ENCODE results near the gene WRAP73. TPM values are rescaled to one million over a fixed set of nuclear protein-coding genes. Genes with fewer than 3 reads are reported as not detected.

WRAP73 gene
- polyA plus RNA-seq, 12 donors = 3.3 to 14.6 (median 11.7) TPM; not detected in 1

GRCh38 chr1:3650248-3651025 lies 534 bp upstream of the WRAP73 start:
- DNase-seq = no peak

- no peak for DNase-seq
Measured at GRCh38 chr1:3646596-3646995, 3.3 kb downstream of the WRAP73 start.

- DNase-seq = no peak
Measured at GRCh38 chr1:3645666-3646355, 4.1 kb downstream of the WRAP73 start.

GRCh38 chr1:3645247-3645646 lies 4.7 kb downstream of the WRAP73 start:
- no peak for DNase-seq

- no peak for DNase-seq
Measured at GRCh38 chr1:3644273-3644672, 5.6 kb downstream of the WRAP73 start.

- DNase-seq = no peak
Measured at GRCh38 chr1:3642919-3643675, 6.8 kb downstream of the WRAP73 start.

- no peak for DNase-seq
Measured at GRCh38 chr1:3641816-3642215, 8.1 kb downstream of the WRAP73 start.

GRCh38 chr1:3641046-3641760 lies 8.7 kb downstream of the WRAP73 start:
- no peak for DNase-seq

- no peak for DNase-seq
Measured at GRCh38 chr1:3640121-3640837, 9.6 kb downstream of the WRAP73 start.

- DNase-seq = no peak
Measured at GRCh38 chr1:3639397-3639911, 10.4 kb downstream of the WRAP73 start.

GRCh38 chr1:3638676-3639075 lies 11.2 kb downstream of the WRAP73 start:
- DNase-seq = no peak

- no peak for DNase-seq
Measured at GRCh38 chr1:3638027-3638426, 11.9 kb downstream of the WRAP73 start.

- no peak for DNase-seq
Measured at GRCh38 chr1:3636531-3636930, 13.4 kb downstream of the WRAP73 start.

- no peak for DNase-seq
Measured at GRCh38 chr1:3636080-3636479, 13.8 kb downstream of the WRAP73 start.

- DNase-seq = no peak
Measured at GRCh38 chr1:3634059-3634800, 15.7 kb downstream of the WRAP73 start.

- DNase-seq = no peak
Measured at GRCh38 chr1:3633344-3634058, 16.4 kb downstream of the WRAP73 start.

- DNase-seq = no peak
Measured at GRCh38 chr1:3632716-3633343, 17.1 kb downstream of the WRAP73 start.

- no peak for DNase-seq
Measured at GRCh38 chr1:3632298-3632697, 17.6 kb downstream of the WRAP73 start.
